Muscle of back (tissue), 11 donors: ENCODE results near the gene MAP3K20. TPM values are rescaled to one million over a fixed set of nuclear protein-coding genes. Genes with fewer than 3 reads are reported as not detected.
A peak's percentile ranks its signal among the peaks of the same experiment; 100 is the strongest.
"Not testable (repeated sequence)": the region's sequence is repeated elsewhere in the genome, so short reads cannot be mapped to it uniquely, and the experiment has no call there.

Source experiments
- DNase-seq, 3 donors: peaks; one replicate each; pipeline versions ENCODE4 v3.0.0 to v3.0.0-alpha.2; 2013
- polyA plus RNA-seq, 10 donors: library from polyadenylated mRNA; unstranded; fragments of 120-200 nt; gene quantifications; one replicate each; pipeline ENCODE4 v1.2.1, GENCODE V29; 2013; ENCODE audit not compliant: insufficient read length in 10 of 10

MAP3K20 gene
- polyA plus RNA-seq, 10 donors: 67.2 to 140 (median 88.0) TPM

GRCh38 chr2:173226899-173227698 is 151.5 kb downstream of the MAP3K20 start:
- no peak for DNase-seq

DNA sequence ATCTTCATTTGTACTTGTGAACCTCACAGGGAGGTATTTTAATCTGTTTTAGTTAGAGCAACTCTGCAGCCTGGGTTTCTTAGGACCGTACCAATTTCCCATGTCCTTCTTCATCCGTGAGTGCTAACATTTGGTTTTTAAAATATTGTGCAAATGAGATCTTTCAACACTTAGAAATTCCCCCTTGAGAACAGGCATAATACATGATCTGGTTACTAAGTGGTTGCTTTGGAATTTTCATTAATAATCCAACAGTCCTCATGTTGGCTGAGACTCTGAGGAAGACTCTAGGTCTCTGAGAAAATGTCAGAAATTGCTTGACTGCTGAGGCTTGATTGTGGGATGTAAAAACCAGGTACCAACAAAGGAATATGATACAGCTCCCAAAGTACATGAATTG is 153.4 kb downstream of the MAP3K20 start:
- no peak for DNase-seq

DNA sequence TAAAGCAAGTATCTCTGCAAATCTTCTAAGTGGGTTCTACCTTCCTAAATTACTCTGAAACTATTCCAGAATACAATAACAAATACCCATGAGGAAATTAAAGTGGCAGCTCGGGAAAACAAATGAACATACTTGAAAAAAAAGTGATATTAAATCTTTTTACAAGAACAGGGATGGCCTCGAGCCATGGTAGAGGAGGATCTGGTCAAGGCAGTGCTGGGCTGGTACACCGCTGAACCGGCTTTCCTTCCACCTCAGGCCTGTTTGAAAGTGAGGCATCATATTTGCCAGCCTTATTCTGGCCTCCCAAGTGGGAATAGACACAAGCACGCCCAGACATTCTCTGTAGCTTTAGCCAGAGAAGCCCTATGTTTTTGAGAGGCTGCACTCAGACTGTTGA is 154.5 kb downstream of the MAP3K20 start:
- no peak for DNase-seq

GRCh38 chr2:173231042-173231441 is 155.4 kb downstream of the MAP3K20 start:
- DNase-seq: peak in 2 of 3 donors; percentile 43 to 54

- DNase-seq: no peak
Measured at GRCh38 chr2:173231465-173231864, 155.8 kb downstream of the MAP3K20 start.

- no peak for DNase-seq
Measured at GRCh38 chr2:173232956-173233744, 157.5 kb downstream of the MAP3K20 start.

DNA sequence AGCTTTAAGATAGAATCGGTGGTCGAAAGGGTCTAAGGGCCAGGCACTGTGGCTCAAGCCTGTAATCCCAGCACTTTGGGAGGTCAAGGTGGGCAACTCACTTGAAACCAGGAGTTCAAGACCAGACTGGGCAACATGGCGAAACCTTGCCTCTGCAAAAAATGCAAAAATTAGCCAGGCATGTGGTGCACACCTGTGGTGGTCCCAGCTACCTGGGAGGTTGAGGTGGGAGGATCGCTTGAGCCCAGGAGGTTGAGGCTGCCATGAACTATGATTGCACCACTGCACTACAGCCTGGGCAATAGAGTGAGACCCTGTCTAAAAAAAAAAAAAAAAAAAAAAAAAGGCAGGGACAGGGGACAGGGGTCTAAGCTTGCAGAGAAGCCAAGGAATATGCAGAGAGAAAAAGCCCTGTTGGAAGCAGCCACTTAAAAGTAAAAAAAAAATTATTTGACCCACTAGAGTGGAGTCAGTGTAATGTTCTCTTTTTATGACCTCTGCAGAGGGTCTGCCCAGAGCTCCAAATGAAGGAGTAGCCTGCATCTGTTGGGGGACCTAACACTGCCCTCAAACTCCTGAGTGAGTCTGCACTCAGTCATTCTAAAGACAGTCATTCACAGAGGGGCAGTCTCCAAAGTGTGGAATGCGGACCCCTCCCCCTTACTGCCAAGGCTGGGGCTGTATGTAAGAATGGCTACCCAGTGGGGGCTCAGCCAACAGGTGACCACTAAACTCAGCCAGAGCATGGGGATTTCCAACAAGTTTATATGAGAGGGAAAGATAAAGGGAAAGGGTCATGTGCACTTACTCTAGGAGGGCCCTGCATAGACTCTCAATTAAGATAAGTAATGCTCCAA is 160.5 kb downstream of the MAP3K20 start:
- no peak for DNase-seq

GRCh38 chr2:173238385-173238784 is 162.7 kb downstream of the MAP3K20 start:
- no peak for DNase-seq

- no peak for DNase-seq
Measured at GRCh38 chr2:173238831-173239230, 163.2 kb downstream of the MAP3K20 start.

- no peak for DNase-seq
Measured at GRCh38 chr2:173239644-173240043, 164.0 kb downstream of the MAP3K20 start.

- DNase-seq: no peak
Measured at GRCh38 chr2:173240083-173240482, 164.4 kb downstream of the MAP3K20 start.

DNA sequence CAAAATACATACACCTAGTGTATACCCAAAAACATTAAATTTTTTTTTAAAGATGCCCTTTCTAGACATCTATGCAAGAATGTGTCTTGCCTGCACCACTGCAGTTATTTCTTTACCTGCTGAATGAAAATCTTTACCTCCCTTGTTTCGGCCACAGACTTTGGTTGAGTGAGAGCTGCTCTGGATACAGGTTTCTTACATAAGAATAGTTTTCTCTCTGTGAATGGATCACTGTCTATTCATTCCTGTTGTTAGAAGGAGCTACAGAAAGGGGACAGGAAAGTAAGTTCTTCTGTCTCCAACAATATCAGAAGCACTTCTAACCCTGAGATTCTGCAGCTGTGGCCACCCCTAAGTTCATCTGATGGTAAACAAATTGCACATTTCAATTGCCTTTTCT is 166.0 kb downstream of the MAP3K20 start:
- DNase-seq: no peak

- no peak for DNase-seq
Measured at GRCh38 chr2:173247156-173247555, 171.5 kb downstream of the MAP3K20 start.

GRCh38 chr2:173248381-173248780 is 172.7 kb downstream of the MAP3K20 start:
- DNase-seq: no peak

GRCh38 chr2:173249661-173250641 is 174.3 kb downstream of the MAP3K20 start:
- peak in 2 of 3 donors; percentile 11 to 26 for DNase-seq

- DNase-seq: no peak
Measured at GRCh38 chr2:173251225-173251624, 175.6 kb downstream of the MAP3K20 start.

- no peak for DNase-seq
Measured at GRCh38 chr2:173252581-173252980, 176.9 kb downstream of the MAP3K20 start.

DNA sequence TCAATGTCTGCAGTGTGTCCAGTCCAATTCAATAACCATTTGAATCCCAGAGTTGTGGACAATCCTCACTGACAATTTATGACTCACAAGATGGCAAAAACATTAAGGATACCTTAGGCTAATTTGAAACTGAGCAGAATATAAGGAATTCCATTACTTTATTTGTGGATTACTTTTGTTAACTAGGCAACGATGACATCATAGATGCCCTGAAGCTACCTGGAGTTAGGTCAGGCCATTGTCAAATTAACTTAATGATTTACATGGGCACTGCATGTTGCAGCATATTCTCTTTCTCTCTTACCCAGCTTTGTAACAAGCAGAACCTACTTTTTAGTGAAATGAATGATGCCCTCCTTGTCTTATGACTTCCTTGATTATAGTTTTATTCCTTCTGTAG is 179.0 kb downstream of the MAP3K20 start:
- no peak for DNase-seq

DNA sequence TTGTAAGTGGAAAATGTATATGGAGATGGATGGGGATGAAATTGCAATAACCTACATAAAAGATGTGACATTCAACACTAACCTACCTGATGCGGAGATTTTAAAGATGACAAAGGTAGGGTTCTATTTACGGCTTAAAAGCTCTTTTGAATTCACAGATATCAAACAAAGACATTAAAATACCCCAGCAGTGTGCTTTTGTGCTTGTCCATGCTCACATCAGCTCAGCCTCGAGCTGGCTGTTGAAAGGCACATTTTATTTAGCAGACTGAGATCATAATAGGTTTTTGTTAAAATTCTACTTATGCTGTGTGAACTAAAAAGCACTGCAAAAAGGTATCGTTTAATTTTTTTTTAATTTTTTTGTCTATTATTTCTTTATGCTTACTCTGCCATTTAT is 183.1 kb downstream of the MAP3K20 start:
- DNase-seq: no peak

- not testable (repeated sequence) for DNase-seq
Measured at GRCh38 chr2:173262356-173262755, 186.7 kb downstream of the MAP3K20 start.

GRCh38 chr2:173264151-173264550 is 188.5 kb downstream of the MAP3K20 start:
- DNase-seq: no peak
